NCI-H748 treated with DMSO at 0.1 percent for 48 hours (cell line): ENCODE results near the gene MEAF6.

Experiments used
- DNase-seq: peaks from one replicate; lab custom pipeline; 2025; lab: John Stamatoyannopoulos, UW

MEAF6 gene

GRCh38 chr1:37473431-37474045, 41.0 kb downstream of the MEAF6 start:
- DNase-seq: no peak

- no peak for DNase-seq
Observed at GRCh38 chr1:37472994-37473393, 41.6 kb downstream of the MEAF6 start.

DNA sequence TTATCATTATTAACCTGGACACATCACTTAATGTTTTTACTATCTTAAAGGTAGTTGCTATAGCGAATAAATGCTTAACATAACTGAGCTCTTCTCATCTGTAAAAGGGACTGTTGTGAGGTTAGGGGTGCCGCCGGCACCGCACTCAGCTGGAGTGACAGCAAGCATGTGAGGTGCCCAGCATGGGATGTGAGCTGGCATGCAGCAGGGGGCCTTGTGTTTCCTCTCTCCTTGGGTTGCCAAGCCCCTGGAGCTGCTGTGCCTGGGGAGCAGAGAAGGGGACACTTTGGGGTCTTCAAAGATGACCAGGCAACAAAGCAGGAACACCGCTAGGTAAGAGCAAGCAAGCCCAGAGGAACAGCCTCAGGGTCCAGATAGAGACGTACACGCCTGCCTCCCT, 42.3 kb downstream of the MEAF6 start:
- no peak for DNase-seq

- DNase-seq: no peak
Observed at GRCh38 chr1:37471345-37472231, 43.0 kb downstream of the MEAF6 start.

- no peak for DNase-seq
Observed at GRCh38 chr1:37469386-37469785, 45.2 kb downstream of the MEAF6 start.

DNA sequence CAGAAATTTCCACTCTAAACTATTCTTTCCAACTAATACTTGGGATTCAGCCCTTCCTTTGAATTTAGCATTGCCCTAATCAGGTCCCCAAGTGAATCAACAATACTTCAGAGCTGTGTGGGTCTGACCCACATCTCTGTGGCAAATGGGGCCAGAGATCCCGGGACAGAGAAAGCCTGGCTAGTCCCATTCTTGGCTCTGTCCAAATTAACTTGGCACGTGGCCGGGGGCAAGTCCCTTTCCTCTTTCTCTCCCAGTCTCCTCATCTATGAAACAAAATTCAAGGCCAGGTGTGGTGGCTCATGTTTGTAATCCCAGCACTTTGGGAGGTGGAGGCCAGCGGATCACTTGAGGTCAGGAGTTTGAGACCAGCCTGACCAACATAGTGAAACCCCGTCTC, 46.5 kb downstream of the MEAF6 start:
- DNase-seq: no peak

DNA sequence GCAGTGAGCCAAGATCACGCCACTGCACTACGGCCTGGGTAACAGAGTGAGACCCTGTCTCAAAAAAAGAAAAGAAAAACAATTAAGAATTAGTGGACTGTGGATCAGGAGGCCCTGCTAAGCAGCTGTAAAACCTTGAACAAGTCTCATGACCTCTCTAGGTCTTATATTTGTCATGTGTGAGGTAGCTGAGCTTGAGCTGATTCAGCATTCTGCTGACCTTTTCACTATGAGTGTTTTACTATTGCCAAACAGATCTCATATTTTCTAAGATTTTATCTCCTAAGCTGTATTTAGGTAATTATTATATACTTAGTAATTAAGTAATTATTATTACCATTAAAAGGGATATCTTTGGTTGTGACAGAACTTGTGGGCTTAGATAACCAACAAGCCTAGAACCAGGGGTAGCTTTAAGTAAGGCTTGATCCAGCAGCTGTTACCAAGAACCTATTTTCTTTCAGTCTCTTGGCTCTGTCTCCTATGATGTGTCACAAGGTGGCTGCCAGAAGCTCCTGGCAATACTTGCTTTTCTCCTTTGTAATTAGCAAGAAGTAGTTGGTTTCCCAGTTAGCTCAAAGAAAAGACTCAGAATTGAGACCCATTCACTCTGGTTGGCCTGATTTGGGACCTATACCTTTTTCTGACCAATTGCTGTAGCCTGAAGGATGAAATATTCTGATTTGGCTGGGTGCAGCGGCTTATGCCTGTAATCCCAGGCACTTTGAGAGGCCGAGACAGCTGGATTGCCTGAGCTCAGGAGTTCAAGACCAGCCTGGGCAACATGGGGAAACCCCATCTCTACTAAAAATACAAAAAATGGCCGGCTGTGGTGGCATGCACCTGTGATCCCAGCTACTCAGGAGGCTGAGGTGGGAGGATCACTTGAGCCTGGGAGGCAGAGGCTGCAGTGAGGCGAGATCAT, 48.7 kb downstream of the MEAF6 start:
- no peak for DNase-seq

DNA sequence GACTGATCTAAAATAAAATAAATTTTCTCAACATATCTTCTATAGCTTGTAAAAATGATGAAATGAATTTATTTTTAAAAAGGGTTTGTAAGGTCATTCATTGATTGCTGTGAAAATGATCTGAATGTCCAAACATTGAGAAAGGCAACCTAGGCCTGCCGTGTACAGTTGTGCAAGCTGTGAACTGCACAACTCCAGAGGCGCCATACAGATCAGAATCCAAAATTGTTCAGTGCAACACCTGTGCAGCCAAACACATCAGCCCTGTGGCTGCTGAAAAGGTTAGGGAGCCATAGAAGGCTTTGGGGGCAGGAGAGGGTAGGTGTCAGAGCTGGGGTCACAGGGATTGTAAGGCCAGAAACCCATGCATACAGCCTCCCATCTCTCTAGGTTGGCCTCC, 50.1 kb downstream of the MEAF6 start:
- DNase-seq: no peak

DNA sequence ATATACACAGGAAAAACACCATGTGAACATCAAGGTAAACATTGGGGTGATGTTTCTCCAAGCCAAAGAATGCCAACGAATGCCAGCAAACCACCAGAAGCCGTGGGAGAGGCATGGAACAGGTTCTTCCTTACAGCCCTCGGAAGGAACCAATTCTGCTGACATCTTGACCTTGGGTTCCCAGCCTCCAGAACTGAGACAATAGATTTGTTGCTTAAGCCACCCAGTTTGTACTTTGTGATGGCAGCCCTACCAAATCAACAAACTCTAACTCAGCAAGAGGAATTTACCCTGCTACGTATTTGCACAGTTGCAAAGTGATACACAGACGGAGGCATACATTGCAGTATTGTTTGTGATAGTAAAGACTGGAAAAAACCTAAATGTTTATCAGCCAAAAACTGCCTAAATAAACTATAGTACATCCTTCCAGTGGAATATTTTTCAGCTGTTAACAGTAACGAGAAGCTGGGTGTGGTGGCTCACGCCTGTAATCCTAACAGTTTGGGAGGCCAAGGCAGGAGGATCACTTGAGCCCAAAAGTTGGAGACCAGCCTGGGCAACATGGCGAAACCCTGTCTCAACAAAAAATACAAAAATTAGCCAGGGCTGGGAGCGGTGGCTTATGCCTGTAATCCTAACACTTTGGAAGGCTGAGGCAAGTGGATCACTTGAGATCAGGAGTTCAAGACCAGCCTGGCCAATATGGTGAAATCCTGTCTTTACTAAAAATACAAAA, 52.7 kb downstream of the MEAF6 start:
- no peak for DNase-seq

DNA sequence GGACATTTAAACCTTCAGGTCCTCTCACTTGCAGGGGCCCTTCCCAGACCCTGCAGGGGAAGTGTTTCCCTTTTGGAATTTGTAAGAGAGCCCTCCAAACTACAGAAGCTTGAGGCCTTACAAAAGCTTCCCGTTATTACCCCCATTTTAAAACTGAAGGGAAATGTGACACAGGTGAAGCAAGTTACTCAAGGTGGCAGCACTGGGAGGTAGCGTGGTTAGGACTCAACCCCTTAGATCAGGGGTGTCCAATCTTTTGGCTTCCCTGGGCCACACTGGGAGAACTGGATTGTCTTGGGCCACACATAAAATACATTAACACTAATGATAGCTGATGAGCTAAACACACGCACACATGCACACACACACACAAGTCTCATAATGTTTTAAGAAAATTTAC, 56.0 kb downstream of the MEAF6 start:
- DNase-seq: no peak

GRCh38 chr1:37456614-37457013, 58.0 kb downstream of the MEAF6 start:
- no peak for DNase-seq

DNA sequence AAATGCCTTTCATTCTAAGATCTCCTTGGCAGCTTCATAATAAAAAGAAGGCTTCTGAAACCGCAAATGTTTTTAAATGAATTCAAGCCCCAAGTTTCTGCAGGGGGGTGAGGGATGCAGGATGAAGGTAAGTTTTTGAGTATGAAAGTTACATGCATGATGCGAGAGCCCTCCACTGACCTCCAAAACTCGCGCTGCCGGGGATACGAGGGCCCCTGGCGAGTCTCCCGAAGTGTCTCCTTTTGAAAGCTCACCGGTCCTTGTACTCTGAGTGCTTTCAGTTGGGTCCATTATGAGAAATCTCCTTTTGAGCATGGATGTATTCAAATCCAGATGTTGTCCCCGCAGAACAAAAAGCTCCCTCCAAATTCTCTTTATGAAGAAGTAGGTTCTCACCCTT, 59.0 kb downstream of the MEAF6 start:
- no peak for DNase-seq

DNA sequence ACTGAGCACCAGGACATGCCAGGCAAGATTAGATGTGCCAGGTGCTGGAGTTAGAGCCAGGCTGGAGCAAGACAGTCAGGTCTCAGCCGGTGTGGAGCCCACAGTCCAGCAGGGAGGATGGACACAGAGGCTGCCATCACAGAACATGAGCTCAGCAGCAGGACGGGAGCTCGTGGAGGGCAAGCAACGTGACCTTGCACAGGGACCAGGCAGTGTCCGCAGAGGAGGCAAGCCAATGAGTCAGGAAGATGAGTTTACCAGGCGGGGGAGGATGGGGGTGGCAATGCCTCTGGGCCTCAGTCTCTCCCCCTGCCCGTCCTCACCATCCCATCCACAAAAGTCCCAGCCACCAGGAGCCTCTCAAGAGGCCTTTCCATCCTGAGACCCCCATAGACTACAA, 60.9 kb downstream of the MEAF6 start:
- DNase-seq: no peak

DNA sequence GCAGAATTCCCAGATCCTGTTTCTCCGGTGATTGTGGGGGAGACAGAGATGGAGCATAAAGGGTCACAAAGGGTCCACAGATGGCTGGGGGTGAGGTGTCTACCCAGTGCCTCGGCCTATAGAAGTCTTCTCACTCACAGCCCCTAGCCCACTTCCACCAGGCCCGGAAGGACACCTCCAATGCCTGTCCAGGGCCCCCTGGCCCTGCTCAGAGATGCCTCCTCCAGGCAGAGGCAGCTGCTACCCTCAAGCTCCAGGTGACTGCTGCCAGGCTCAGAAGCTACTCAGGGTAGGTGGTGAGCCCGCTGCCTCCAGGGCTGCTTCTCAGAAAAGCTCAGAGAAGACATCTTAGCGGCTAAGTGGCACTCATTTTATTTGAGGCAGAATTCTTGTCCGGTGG, 62.1 kb downstream of the MEAF6 start:
- DNase-seq: no peak

GRCh38 chr1:37449936-37450335, 64.6 kb downstream of the MEAF6 start:
- DNase-seq: no peak

GRCh38 chr1:37448691-37449417, 65.7 kb downstream of the MEAF6 start:
- DNase-seq: no peak

DNA sequence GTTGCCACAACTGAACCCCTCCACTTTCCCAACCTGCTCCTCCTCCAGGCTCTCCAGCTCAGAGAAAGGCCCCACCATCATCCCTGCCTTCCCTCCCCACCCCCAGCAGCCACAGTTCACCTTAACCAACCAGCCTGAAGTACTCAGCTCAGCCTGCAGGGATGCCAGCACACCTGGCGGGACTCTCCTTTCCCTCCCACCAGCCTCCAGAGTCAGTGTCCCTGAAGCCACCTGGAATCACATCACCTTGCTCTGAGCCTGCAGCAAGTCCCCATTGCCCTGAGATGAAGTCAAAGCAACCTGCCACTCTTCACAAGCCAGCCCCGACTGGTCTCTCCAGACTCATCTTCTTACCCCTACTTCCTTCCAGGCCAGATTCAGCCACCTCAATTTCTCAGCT, 66.4 kb downstream of the MEAF6 start:
- no peak for DNase-seq

DNA sequence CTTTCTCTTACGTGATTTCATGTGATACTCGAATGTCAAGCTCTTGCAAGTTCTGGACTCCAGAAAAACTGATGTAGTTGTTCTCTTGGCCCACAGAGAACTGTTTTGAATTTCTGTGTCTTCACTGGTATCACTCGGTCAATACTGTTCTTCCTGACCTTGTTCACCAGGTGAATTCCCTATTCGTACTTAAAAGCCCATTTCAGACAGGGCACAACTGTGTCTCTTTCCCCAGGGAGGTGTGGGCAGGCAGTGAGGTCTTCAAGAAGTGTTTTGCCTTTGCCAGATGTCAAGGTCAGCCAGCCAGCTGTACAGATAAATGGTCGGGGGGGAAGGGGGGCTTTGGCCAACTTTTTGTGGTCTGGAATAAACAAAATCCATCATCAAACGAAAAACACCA, 67.7 kb downstream of the MEAF6 start:
- no peak for DNase-seq

DNA sequence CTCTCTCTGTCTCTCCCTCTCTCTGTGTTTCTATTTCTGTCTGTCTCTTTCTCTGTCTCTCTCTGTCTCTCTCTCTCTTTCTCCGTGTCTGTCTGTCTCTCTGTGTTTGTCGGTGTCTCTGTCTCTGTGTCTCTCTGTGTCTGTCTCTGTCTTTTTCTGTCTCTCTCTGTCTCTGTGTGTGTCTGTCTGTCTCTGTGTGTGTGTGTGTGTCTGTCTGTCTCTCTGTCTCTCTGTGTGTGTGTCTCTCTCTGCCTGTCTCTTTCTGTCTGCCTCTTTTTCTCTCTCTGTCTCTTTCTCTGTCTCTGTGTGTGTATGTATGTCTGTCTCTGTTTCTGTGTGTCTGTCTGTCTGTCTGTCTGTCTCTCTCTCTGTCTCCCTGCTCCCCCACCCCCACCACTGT, 71.9 kb downstream of the MEAF6 start:
- no peak for DNase-seq
